A673 (cell line): ENCODE data around the gene KEL.

Experiments
- CTCF ChIP-seq: fragments of 300-800, 200-600 bp; sonication (generic); conservative IDR thresholded peaks from 2 replicates; pipeline ENCODE4 v1.5.1; 2017; ENCODE audit warnings: low read depth, mild to moderate bottlenecking, antibody characterized with exemption, low read length, moderate library complexity, mixed read lengths
- EZH2 ChIP-seq: fragments of 200-600 bp; sonication (generic); IDR thresholded peaks from 2 replicates; pipeline ENCODE4 v1.6.1; 2017; ENCODE audit warnings: borderline replicate concordance, low read depth, mild to moderate bottlenecking, mixed read lengths, antibody characterized with exemption, low read length; ENCODE audit not compliant: poor library complexity, severe bottlenecking

- TF ChIP-seq CTCF = no peak
- no peak for TF ChIP-seq EZH2
Measured at GRCh38 chr7:142891490-142892082, 70.6 kb downstream of the KEL start.
